BLaER1 (cell line): ENCODE measurements around the gene ACTL6A.

Experiments
- H3K27ac ChIP-seq: shearing (Covaris generic); formaldehyde crosslinking; 2 replicates; pipeline ENCODE4 v1.8.1; 2022
- H3K27me3 ChIP-seq: shearing (Covaris generic); formaldehyde crosslinking; 2 replicates; pipeline ENCODE4 v1.8.1; 2022
- H3K36me3 ChIP-seq: shearing (Covaris generic); formaldehyde crosslinking; 2 replicates; pipeline ENCODE4 v1.8.1; 2022
- H3K4me1 ChIP-seq: shearing (Covaris generic); formaldehyde crosslinking; 2 replicates; pipeline ENCODE4 v1.8.1; 2022
- H3K4me2 ChIP-seq: shearing (Covaris generic); formaldehyde crosslinking; 2 replicates; pipeline ENCODE4 v1.8.1; 2022
- H3K4me3 ChIP-seq: shearing (Covaris generic); formaldehyde crosslinking; 2 replicates; pipeline ENCODE4 v1.8.1; 2022
- H3K9ac ChIP-seq: shearing (Covaris generic); formaldehyde crosslinking; 2 replicates; pipeline ENCODE4 v1.8.1; 2022
- H3K9me3 ChIP-seq: shearing (Covaris generic); formaldehyde crosslinking; 2 replicates; pipeline ENCODE4 v1.8.1; 2022
- H4K20me1 ChIP-seq: shearing (Covaris generic); formaldehyde crosslinking; 2 replicates; pipeline ENCODE4 v1.8.1; 2022
- Cebpa-rat ChIP-seq: shearing (Covaris generic); IDR thresholded peaks from 2 replicates; pipeline ENCODE4 v1.8.1; 2022

Gene ACTL6A

GRCh38 chr3:179541596-179541995, 21.1 kb upstream of the ACTL6A start:
- Histone ChIP-seq H3K27me3 (no peaks in the 10 kb centered on the region), H3K4me2 (no peak overlapping the region), H3K36me3 (no peaks in the 10 kb centered on the region), H3K27ac (no peak overlapping the region), H3K9me3 (no peaks in the 10 kb centered on the region), H4K20me1 (no peaks in the 10 kb centered on the region), H3K9ac (no peak overlapping the region), H3K4me1 (no peaks in the 10 kb centered on the region), H3K4me3 (no peak overlapping the region)
- no peak for TF ChIP-seq Cebpa-rat

GRCh38 chr3:179542375-179542774, 20.4 kb upstream of the ACTL6A start:
- Histone ChIP-seq H3K4me1 (no peaks in the 10 kb centered on the region), H3K9ac (no peak overlapping the region), H3K27me3 (no peaks in the 10 kb centered on the region), H3K4me2 (no peak overlapping the region), H4K20me1 (no peaks in the 10 kb centered on the region), H3K9me3 (no peaks in the 10 kb centered on the region), H3K27ac (no peak overlapping the region), H3K36me3 (no peaks in the 10 kb centered on the region), H3K4me3 (no peak overlapping the region)
- no peak for TF ChIP-seq Cebpa-rat

GRCh38 chr3:179544981-179545645, 17.6 kb upstream of the ACTL6A start:
- Histone ChIP-seq H3K27me3 (no peaks in the 10 kb centered on the region), H4K20me1 (no peaks in the 10 kb centered on the region), H3K4me2 (no peak overlapping the region), H3K4me1 (no peaks in the 10 kb centered on the region), H3K27ac (no peak overlapping the region), H3K4me3 (no peak overlapping the region), H3K9me3 (no peaks in the 10 kb centered on the region), H3K9ac (no peak overlapping the region), H3K36me3 (no peaks in the 10 kb centered on the region)
- TF ChIP-seq Cebpa-rat: no peak

- no peak overlapping the region for H3K4me3 ChIP-seq
These were observed 15.9 kb upstream of the ACTL6A start for GRCh38 chr3:179546814-179547241.

GRCh38 chr3:179551349-179552105, 11.2 kb upstream of the ACTL6A start:
- H3K27ac ChIP-seq: peak overlapping the region; percentile 49
- no peaks in the 10 kb centered on the region for H3K9me3 ChIP-seq
- no peak overlapping the region for H3K4me3 ChIP-seq
- no peak for TF ChIP-seq Cebpa-rat
- no peak overlapping the region for H3K9ac ChIP-seq
- H4K20me1 ChIP-seq: no peaks in the 10 kb centered on the region
- H3K4me2 ChIP-seq: peak overlapping the region; percentile 37
- peaks cover 13% of the 10 kb centered on the region for H3K4me1 ChIP-seq
- no peaks in the 10 kb centered on the region for H3K27me3 ChIP-seq
- H3K36me3 ChIP-seq: no peaks in the 10 kb centered on the region

More at GRCh38 chr3:179546814-179547241, 15.9 kb upstream of the ACTL6A start:
- Histone ChIP-seq H3K4me1 (peaks cover 12% of the 10 kb centered on the region), H4K20me1 (no peaks in the 10 kb centered on the region), H3K9ac (no peak overlapping the region), H3K27me3 (no peaks in the 10 kb centered on the region), H3K27ac (no peak overlapping the region), H3K9me3 (no peaks in the 10 kb centered on the region), H3K36me3 (no peaks in the 10 kb centered on the region), H3K4me2 (no peak overlapping the region)
- no peak for TF ChIP-seq Cebpa-rat

GRCh38 chr3:179558742-179559364, 3.9 kb upstream of the ACTL6A start:
- Histone ChIP-seq H3K4me1 (peaks cover 9% of the 10 kb centered on the region), H3K36me3 (no peaks in the 10 kb centered on the region), H3K27me3 (no peaks in the 10 kb centered on the region), H3K27ac (no peak overlapping the region), H4K20me1 (peaks cover 7% of the 10 kb centered on the region), H3K4me2 (no peak overlapping the region), H3K4me3 (no peak overlapping the region), H3K9me3 (no peaks in the 10 kb centered on the region), H3K9ac (no peak overlapping the region)
- no peak for TF ChIP-seq Cebpa-rat

GRCh38 chr3:179560791-179561190, 1.9 kb upstream of the ACTL6A start:
- H3K36me3 ChIP-seq: no peaks in the 10 kb centered on the region
- no peak for TF ChIP-seq Cebpa-rat

GRCh38 chr3:179563271-179563783, 601 bp downstream of the ACTL6A start:
- Histone ChIP-seq H3K4me1 (peaks cover 27% of the 10 kb centered on the region), H3K9me3 (no peaks in the 10 kb centered on the region), H4K20me1 (peaks cover 52% of the 10 kb centered on the region), H3K4me2 (peak overlapping the region; percentile 95), H3K27ac (peak overlapping the region; percentile 91), H3K27me3 (no peaks in the 10 kb centered on the region), H3K9ac (peak overlapping the region; percentile 92), H3K4me3 (peak overlapping the region; percentile 92), H3K36me3 (no peaks in the 10 kb centered on the region)
- TF ChIP-seq Cebpa-rat: no peak

More at GRCh38 chr3:179560791-179561190, 1.9 kb upstream of the ACTL6A start:
- peaks cover 27% of the 10 kb centered on the region for H3K4me1 ChIP-seq
- H3K4me2 ChIP-seq: no peak overlapping the region
- H4K20me1 ChIP-seq: peaks cover 26% of the 10 kb centered on the region
- H3K27me3 ChIP-seq: no peaks in the 10 kb centered on the region
- H3K9ac ChIP-seq: no peak overlapping the region
- no peak overlapping the region for H3K4me3 ChIP-seq
- no peak overlapping the region for H3K27ac ChIP-seq
- no peaks in the 10 kb centered on the region for H3K9me3 ChIP-seq

- Histone ChIP-seq H3K36me3 (peaks cover 17% of the 10 kb centered on the region), H3K4me3 (no peak overlapping the region), H3K9me3 (no peaks in the 10 kb centered on the region), H3K4me1 (peaks cover 27% of the 10 kb centered on the region), H3K27me3 (no peaks in the 10 kb centered on the region), H3K4me2 (no peak overlapping the region), H3K27ac (no peak overlapping the region), H3K9ac (no peak overlapping the region), H4K20me1 (peaks cover 69% of the 10 kb centered on the region)
- TF ChIP-seq Cebpa-rat: no peak
These were observed 2.8 kb downstream of the ACTL6A start for GRCh38 chr3:179565496-179565895.

- Histone ChIP-seq H3K9ac (no peak overlapping the region), H3K4me3 (no peak overlapping the region), H3K9me3 (no peaks in the 10 kb centered on the region), H3K27me3 (no peaks in the 10 kb centered on the region), H3K4me2 (no peak overlapping the region), H3K4me1 (no peaks in the 10 kb centered on the region), H4K20me1 (peaks cover 8% of the 10 kb centered on the region), H3K27ac (no peak overlapping the region), H3K36me3 (peaks cover 95% of the 10 kb centered on the region)
- no peak for TF ChIP-seq Cebpa-rat
These were observed 18.3 kb downstream of the ACTL6A start for GRCh38 chr3:179580992-179581391.
